K562 (cell line): Measurements from ENCODE around the gene CARM1. TPM values are rescaled to one million over a fixed set of nuclear protein-coding genes. Genes with fewer than 3 reads are reported as not detected.
A peak's percentile ranks its signal among the peaks of the same experiment; 100 is the strongest.

Source experiments
- CBX1 ChIP-seq: sonication (generic); IDR thresholded peaks from 2 replicates; pipeline ENCODE4 v1.6.1; 2016; ENCODE audit warnings: antibody characterized with exemption, low read depth, mild to moderate bottlenecking
- ZNF274 ChIP-seq: IDR thresholded peaks from 2 replicates; pipeline ENCODE4 v1.6.1; 2011; ENCODE audit warnings: low read depth, mild to moderate bottlenecking, low read length, moderate library complexity, borderline replicate concordance
- polyA plus RNA-seq, 8 experiments: library from polyadenylated mRNA; depleted of rRNA in 4 of 8; stranded (reverse) in 5 of 8; unstranded in 3 of 8; fragments of >200 nt; fragmentation: Nextera tagmentation in 2 of 8; fragmentation: Illumina TruSeq in 1 of 8; extraction: Ambion mirVana in 2 of 8; extraction: Trizol in 1 of 8; gene quantifications; 2 replicates each; pipeline versions ENCODE4 v1.2.1 to v1.2.3, GENCODE V29; 2011 to 2014; ENCODE audit warnings: inconsistent platforms in 1 of 8, missing spikeins in 1 of 8
- total RNA-seq, 7 experiments: library from RNA; depleted of rRNA in 6 of 7; stranded (reverse); fragments of >200 nt in 6 of 7; fragmentation: Illumina TruSeq in 2 of 7; extraction: Trizol in 2 of 7; gene quantifications; 2 replicates each; pipeline versions ENCODE4 v1.2.1 to v1.2.3, GENCODE V29; 2011 to 2021; ENCODE audit warnings: low replicate concordance in 1 of 7
- TF ChIP-seq, protein P1 (sequence below), 3 experiments: fragments of 200-800 bp in 1 of 3; fragments of 250-450 bp in 1 of 3; fragments of 450-650 bp in 1 of 3; sonication (Bioruptor Pico) in 1 of 3; sonication (Bioruptor generic) in 1 of 3; formaldehyde crosslinking in 1 of 3; IDR thresholded peaks; 2 replicates each; pipeline versions ENCODE4 v1.6.1 to v1.8.0; 2016 to 2022; ENCODE audit warnings: mild to moderate bottlenecking in 2 of 3, missing genetic modification characterization in 2 of 3, missing compliant biosample characterization in 1 of 3, moderate library complexity in 1 of 3
- TF ChIP-seq, protein P2 (sequence below), 2 experiments: fragments of 450-650 bp; conservative IDR thresholded peaks; 2 replicates each; pipeline ENCODE4 v1.6.1; 2017; ENCODE audit warnings: mild to moderate bottlenecking in 2 of 2, moderate library complexity in 2 of 2
- TF ChIP-seq, protein P3 (sequence below), 3 experiments: fragments of 200-800 bp in 1 of 3; sonication (Bioruptor generic) in 1 of 3; sonication (generic) in 1 of 3; formaldehyde crosslinking in 1 of 3; IDR thresholded peaks; 2 replicates each; pipeline versions ENCODE4 v1.6.1 to v1.8.0; 2016 to 2022; ENCODE audit warnings: mild to moderate bottlenecking in 2 of 3, missing compliant biosample characterization in 2 of 3, missing genetic modification characterization in 2 of 3, missing genetic modification reagents in 1 of 3
- TF ChIP-seq, protein P4 (sequence below): sonication (generic); formaldehyde crosslinking; IDR thresholded peaks from 2 replicates; pipeline ENCODE4 v1.8.1; 2023; ENCODE audit warnings: mild to moderate bottlenecking, missing genetic modification reagents
- TF ChIP-seq, protein P5 (sequence below): sonication (generic); formaldehyde crosslinking; IDR thresholded peaks from 2 replicates; pipeline ENCODE4 v1.5.0; 2020; ENCODE audit warnings: missing genetic modification reagents
- TF ChIP-seq, protein P6 (sequence below), 2 experiments: fragments of 450-650 bp in 1 of 2; sonication (generic) in 1 of 2; formaldehyde crosslinking; conservative IDR thresholded peaks; 2 replicates each; pipeline versions ENCODE4 v1.4.0 to v1.8.1; 2020 to 2022; ENCODE audit warnings: mild to moderate bottlenecking in 1 of 2, missing genetic modification reagents in 1 of 2
- TF ChIP-seq, protein P7 (sequence below): sonication (generic); formaldehyde crosslinking; IDR thresholded peaks from 2 replicates; pipeline ENCODE4 v1.8.0; 2022; ENCODE audit warnings: mild to moderate bottlenecking, missing genetic modification reagents

Gene CARM1
- total and polyA plus RNA-seq, 9 of the 15 experiments (the other 6 are each of a cell fraction or from before 2014, with no cell fraction given) = 0.36 to 86.0 (median 29.7) TPM

DNA sequence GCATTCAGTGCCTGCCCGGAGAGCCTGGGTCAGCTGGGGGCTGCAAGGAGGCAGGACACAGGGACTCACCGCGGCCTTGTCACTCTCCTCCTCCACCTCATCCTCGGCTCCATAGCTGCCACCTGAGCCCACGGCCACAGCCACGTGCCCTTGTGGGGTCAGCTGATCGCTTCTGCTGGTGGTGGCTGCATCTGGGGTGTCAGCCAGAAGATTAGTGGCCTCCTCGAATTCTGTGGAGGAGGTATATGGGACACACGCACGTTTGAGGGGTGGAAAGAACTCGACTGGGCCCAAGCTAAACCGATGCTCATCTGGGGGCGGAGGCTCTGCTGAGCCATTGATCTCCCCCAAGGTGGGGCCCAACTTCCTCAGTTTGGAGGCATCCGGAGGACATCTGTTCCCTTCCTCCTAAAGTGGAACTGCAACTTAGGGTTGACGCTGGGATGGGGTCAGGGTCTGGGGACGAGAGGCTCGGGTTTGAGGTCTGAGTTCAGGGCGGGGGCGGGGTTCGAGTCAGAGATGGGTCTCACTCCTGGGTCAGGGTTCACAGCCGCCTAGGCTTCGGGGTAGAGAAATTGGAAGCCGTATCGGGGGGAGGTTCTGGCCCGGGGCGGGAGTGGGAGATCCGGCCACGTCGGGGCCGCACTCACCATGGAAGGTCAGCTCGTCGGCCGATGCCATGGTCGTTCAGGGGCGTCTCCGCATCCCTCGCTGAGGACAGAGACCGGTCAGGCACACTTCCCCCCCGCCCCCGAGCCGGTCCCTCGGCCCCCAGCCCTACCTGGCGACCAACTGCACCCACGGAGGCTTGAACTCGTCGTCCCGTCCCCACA is 56.6 kb downstream of the CARM1 start (continued):
- TF ChIP-seq, protein P1, sequence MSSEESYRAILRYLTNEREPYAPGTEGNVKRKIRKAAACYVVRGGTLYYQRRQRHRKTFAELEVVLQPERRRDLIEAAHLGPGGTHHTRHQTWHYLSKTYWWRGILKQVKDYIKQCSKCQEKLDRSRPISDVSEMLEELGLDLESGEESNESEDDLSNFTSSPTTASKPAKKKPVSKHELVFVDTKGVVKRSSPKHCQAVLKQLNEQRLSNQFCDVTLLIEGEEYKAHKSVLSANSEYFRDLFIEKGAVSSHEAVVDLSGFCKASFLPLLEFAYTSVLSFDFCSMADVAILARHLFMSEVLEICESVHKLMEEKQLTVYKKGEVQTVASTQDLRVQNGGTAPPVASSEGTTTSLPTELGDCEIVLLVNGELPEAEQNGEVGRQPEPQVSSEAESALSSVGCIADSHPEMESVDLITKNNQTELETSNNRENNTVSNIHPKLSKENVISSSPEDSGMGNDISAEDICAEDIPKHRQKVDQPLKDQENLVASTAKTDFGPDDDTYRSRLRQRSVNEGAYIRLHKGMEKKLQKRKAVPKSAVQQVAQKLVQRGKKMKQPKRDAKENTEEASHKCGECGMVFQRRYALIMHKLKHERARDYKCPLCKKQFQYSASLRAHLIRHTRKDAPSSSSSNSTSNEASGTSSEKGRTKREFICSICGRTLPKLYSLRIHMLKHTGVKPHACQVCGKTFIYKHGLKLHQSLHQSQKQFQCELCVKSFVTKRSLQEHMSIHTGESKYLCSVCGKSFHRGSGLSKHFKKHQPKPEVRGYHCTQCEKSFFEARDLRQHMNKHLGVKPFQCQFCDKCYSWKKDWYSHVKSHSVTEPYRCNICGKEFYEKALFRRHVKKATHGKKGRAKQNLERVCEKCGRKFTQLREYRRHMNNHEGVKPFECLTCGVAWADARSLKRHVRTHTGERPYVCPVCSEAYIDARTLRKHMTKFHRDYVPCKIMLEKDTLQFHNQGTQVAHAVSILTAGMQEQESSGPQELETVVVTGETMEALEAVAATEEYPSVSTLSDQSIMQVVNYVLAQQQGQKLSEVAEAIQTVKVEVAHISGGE (CRISPR knock-in tag; IDR thresholded peaks at IDR 0.05) = 0 out of 6 replicates have a peak, but pooled peaks of 1 of the 3 experiments have one; percentile 88
- TF ChIP-seq, protein P2, sequence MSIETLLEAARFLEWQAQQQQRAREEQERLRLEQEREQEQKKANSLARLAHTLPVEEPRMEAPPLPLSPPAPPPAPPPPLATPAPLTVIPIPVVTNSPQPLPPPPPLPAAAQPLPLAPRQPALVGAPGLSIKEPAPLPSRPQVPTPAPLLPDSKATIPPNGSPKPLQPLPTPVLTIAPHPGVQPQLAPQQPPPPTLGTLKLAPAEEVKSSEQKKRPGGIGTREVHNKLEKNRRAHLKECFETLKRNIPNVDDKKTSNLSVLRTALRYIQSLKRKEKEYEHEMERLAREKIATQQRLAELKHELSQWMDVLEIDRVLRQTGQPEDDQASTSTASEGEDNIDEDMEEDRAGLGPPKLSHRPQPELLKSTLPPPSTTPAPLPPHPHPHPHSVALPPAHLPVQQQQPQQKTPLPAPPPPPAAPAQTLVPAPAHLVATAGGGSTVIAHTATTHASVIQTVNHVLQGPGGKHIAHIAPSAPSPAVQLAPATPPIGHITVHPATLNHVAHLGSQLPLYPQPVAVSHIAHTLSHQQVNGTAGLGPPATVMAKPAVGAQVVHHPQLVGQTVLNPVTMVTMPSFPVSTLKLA (conservative IDR thresholded peaks at IDR 0.05) = peak in 1 of 2 experiments; percentile 68; a peak in 2 of 4 replicates
- TF ChIP-seq ZNF274 (no peak), CBX1 (no peak)
- TF ChIP-seq, protein P3, sequence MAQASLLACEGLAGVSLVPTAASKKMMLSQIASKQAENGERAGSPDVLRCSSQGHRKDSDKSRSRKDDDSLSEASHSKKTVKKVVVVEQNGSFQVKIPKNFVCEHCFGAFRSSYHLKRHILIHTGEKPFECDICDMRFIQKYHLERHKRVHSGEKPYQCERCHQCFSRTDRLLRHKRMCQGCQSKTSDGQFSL (CRISPR knock-in tag; IDR thresholded peaks at IDR 0.05) = 0 out of 2 replicates have a peak, but pooled peaks have one; percentile 88
- TF ChIP-seq, protein P3 (tag; IDR thresholded peaks at IDR 0.05) = peak in 1 of 2 experiments; percentile 65; a peak in 1 of 4 replicates
- TF ChIP-seq, protein P4, sequence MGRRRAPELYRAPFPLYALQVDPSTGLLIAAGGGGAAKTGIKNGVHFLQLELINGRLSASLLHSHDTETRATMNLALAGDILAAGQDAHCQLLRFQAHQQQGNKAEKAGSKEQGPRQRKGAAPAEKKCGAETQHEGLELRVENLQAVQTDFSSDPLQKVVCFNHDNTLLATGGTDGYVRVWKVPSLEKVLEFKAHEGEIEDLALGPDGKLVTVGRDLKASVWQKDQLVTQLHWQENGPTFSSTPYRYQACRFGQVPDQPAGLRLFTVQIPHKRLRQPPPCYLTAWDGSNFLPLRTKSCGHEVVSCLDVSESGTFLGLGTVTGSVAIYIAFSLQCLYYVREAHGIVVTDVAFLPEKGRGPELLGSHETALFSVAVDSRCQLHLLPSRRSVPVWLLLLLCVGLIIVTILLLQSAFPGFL = no peak
- TF ChIP-seq, protein P5, sequence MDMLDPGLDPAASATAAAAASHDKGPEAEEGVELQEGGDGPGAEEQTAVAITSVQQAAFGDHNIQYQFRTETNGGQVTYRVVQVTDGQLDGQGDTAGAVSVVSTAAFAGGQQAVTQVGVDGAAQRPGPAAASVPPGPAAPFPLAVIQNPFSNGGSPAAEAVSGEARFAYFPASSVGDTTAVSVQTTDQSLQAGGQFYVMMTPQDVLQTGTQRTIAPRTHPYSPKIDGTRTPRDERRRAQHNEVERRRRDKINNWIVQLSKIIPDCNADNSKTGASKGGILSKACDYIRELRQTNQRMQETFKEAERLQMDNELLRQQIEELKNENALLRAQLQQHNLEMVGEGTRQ = peak; percentile 61
- TF ChIP-seq, protein P6, sequence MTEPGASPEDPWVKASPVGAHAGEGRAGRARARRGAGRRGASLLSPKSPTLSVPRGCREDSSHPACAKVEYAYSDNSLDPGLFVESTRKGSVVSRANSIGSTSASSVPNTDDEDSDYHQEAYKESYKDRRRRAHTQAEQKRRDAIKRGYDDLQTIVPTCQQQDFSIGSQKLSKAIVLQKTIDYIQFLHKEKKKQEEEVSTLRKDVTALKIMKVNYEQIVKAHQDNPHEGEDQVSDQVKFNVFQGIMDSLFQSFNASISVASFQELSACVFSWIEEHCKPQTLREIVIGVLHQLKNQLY (CRISPR knock-in tag; conservative IDR thresholded peaks at IDR 0.05) = no peak
- TF ChIP-seq, protein P7, sequence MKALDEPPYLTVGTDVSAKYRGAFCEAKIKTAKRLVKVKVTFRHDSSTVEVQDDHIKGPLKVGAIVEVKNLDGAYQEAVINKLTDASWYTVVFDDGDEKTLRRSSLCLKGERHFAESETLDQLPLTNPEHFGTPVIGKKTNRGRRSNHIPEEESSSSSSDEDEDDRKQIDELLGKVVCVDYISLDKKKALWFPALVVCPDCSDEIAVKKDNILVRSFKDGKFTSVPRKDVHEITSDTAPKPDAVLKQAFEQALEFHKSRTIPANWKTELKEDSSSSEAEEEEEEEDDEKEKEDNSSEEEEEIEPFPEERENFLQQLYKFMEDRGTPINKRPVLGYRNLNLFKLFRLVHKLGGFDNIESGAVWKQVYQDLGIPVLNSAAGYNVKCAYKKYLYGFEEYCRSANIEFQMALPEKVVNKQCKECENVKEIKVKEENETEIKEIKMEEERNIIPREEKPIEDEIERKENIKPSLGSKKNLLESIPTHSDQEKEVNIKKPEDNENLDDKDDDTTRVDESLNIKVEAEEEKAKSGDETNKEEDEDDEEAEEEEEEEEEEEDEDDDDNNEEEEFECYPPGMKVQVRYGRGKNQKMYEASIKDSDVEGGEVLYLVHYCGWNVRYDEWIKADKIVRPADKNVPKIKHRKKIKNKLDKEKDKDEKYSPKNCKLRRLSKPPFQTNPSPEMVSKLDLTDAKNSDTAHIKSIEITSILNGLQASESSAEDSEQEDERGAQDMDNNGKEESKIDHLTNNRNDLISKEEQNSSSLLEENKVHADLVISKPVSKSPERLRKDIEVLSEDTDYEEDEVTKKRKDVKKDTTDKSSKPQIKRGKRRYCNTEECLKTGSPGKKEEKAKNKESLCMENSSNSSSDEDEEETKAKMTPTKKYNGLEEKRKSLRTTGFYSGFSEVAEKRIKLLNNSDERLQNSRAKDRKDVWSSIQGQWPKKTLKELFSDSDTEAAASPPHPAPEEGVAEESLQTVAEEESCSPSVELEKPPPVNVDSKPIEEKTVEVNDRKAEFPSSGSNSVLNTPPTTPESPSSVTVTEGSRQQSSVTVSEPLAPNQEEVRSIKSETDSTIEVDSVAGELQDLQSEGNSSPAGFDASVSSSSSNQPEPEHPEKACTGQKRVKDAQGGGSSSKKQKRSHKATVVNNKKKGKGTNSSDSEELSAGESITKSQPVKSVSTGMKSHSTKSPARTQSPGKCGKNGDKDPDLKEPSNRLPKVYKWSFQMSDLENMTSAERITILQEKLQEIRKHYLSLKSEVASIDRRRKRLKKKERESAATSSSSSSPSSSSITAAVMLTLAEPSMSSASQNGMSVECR (CRISPR knock-in tag) = peak; percentile 28; the same call in 1 of the 2 replicates
